Trophoblast cell (in vitro differentiated cells and primary cell): ENCODE results near the gene CTTN.
A peak's percentile ranks its signal among the peaks of the same experiment; 100 is the strongest.

Experiments
- DNase-seq, 2 donors: peaks; one replicate each; pipeline ENCODE4 v3.0.0-alpha.2; 2016
- H2AFZ ChIP-seq: 2 replicates; pipeline ENCODE4 v1.6.1; 2013; ENCODE audit warnings: low read length, moderate library complexity, mild to moderate bottlenecking; ENCODE audit not compliant: insufficient read depth, poor library complexity
- H2AK5ac ChIP-seq: 2 replicates; pipeline ENCODE4 v1.6.1; 2013; ENCODE audit warnings: mild to moderate bottlenecking, low read length
- H2BK120ac ChIP-seq: 2 replicates; pipeline ENCODE4 v1.6.1; 2013; ENCODE audit warnings: low read length, mild to moderate bottlenecking, moderate library complexity; ENCODE audit not compliant: insufficient read depth, poor library complexity
- H2BK12ac ChIP-seq: 2 replicates; pipeline ENCODE4 v1.6.1; 2013; ENCODE audit warnings: mild to moderate bottlenecking, low read length, moderate library complexity
- H2BK5ac ChIP-seq: 2 replicates; pipeline ENCODE4 v1.6.1; 2013; ENCODE audit warnings: low read length, low read depth, moderate library complexity, mild to moderate bottlenecking; ENCODE audit not compliant: poor library complexity
- H3K14ac ChIP-seq: 2 replicates; pipeline ENCODE4 v1.6.1; 2013; ENCODE audit warnings: mild to moderate bottlenecking, low read length
- H3K18ac ChIP-seq: 2 replicates; pipeline ENCODE4 v1.6.1; 2013; ENCODE audit warnings: mild to moderate bottlenecking, low read length
- H3K23ac ChIP-seq: 2 replicates; pipeline ENCODE4 v1.6.1; 2013; ENCODE audit warnings: low read length
- H3K27ac ChIP-seq: 2 replicates; pipeline ENCODE4 v1.5.1; 2013; ENCODE audit warnings: low read depth, mild to moderate bottlenecking, inconsistent platforms, low read length, moderate library complexity
- H3K27me3 ChIP-seq: 2 replicates; pipeline ENCODE4 v1.6.1; 2013; ENCODE audit warnings: inconsistent platforms, mild to moderate bottlenecking, low read length, moderate library complexity; ENCODE audit not compliant: insufficient read depth
- H3K36me3 ChIP-seq, 2 experiments: 1 replicate in 1 of 2; 2 replicates in 1 of 2; pipeline ENCODE4 v1.6.1; 2013; ENCODE audit warnings: low read length in 2 of 2, mild to moderate bottlenecking in 2 of 2, moderate library complexity in 1 of 2; ENCODE audit not compliant: insufficient read depth in 2 of 2, control insufficient read depth in 1 of 2
- H3K4ac ChIP-seq: 2 replicates; pipeline ENCODE4 v1.6.1; 2013; ENCODE audit warnings: low read depth, mild to moderate bottlenecking, low read length, moderate library complexity
- H3K4me1 ChIP-seq, 2 experiments: 1 replicate in 1 of 2; 2 replicates in 1 of 2; pipeline ENCODE4 v1.6.1; 2013; ENCODE audit warnings: low read length in 2 of 2, mild to moderate bottlenecking in 2 of 2, moderate library complexity in 1 of 2; ENCODE audit not compliant: insufficient read depth in 2 of 2, control insufficient read depth in 1 of 2
- H3K4me2 ChIP-seq: 2 replicates; pipeline ENCODE4 v1.6.1; 2013; ENCODE audit warnings: inconsistent platforms, mild to moderate bottlenecking, low read length, moderate library complexity
- H3K4me3 ChIP-seq: 2 replicates; pipeline ENCODE4 v1.5.1; 2013; ENCODE audit warnings: mild to moderate bottlenecking, low read depth, low read length, inconsistent platforms
- H3K79me1 ChIP-seq: one replicate; pipeline ENCODE4 v1.6.1; 2013; ENCODE audit warnings: low read length
- H3K79me2 ChIP-seq: 2 replicates; pipeline ENCODE4 v1.6.1; 2013; ENCODE audit warnings: low read length, mild to moderate bottlenecking; ENCODE audit not compliant: control insufficient read depth, insufficient read depth, poor library complexity
- H3K9ac ChIP-seq: 2 replicates; pipeline ENCODE4 v1.6.1; 2013; ENCODE audit warnings: mild to moderate bottlenecking, low read length
- H3K9me3 ChIP-seq: 2 replicates; pipeline ENCODE4 v1.6.1; 2013; ENCODE audit warnings: low read depth, mild to moderate bottlenecking, control low read depth, inconsistent platforms, low read length; ENCODE audit not compliant: insufficient read depth
- H4K12ac ChIP-seq: 2 replicates; pipeline ENCODE4 v1.6.1; 2013; ENCODE audit warnings: low read depth, mild to moderate bottlenecking, low read length, moderate library complexity
- H4K8ac ChIP-seq: 2 replicates; pipeline ENCODE4 v1.6.1; 2013; ENCODE audit warnings: low read depth, mild to moderate bottlenecking, low read length, moderate library complexity
- H4K91ac ChIP-seq: one replicate; pipeline ENCODE4 v1.6.1; 2013; ENCODE audit warnings: low read depth, mild to moderate bottlenecking, low read length, moderate library complexity
- WGBS: extraction: QIAGEN DNeasy Blood & Tissue Kit; methylation state at CpG from one replicate; pipeline ENCODE4 v1.1.7; 2013; ENCODE audit warnings: missing lambda C conversion rate; ENCODE audit not compliant: insufficient read length, insufficient coverage; ENCODE audit errors: extremely low coverage; 5-methylcytosine and 5-hydroxymethylcytosine counted together

CTTN gene

GRCh38 chr11:70429724-70430521 is 31.6 kb downstream of the CTTN start:
- Histone ChIP-seq H3K18ac (no peak overlapping the region), H3K9me3 (no peaks in the 10 kb centered on the region), H3K4me3 (no peak overlapping the region), H3K27ac (no peak overlapping the region), H3K9ac (no peak overlapping the region), H2BK5ac (no peak overlapping the region), H2AK5ac (no peak overlapping the region), H3K23ac (no peak overlapping the region), H3K4me2 (no peak overlapping the region), H4K12ac (no peak overlapping the region), H2BK12ac (no peak overlapping the region), H2BK120ac (no peak overlapping the region), H3K14ac (no peak overlapping the region), H3K79me1 (no peaks in the 10 kb centered on the region), H3K36me3 (peaks cover 82 to 83% of the 10 kb centered on the region in 2 experiments), H3K27me3 (no peaks in the 10 kb centered on the region), H3K79me2 (no peaks in the 10 kb centered on the region), H2AFZ (no peak overlapping the region), H3K4ac (no peak overlapping the region), H4K8ac (no peak overlapping the region), H4K91ac (no peak overlapping the region), H3K4me1 (no peaks in the 10 kb centered on the region)
- no CpG with 5 or more reads among the region's 11 CpGs for WGBS
- no peak for DNase-seq

- Histone ChIP-seq H3K36me3 (peaks cover 81% of the 10 kb centered on the region in 2 experiments), H2BK5ac (no peak overlapping the region), H3K18ac (no peak overlapping the region), H3K23ac (no peak overlapping the region), H3K4me3 (peak overlapping the region; percentile 54), H3K4me2 (no peak overlapping the region), H2AK5ac (no peak overlapping the region), H3K4ac (no peak overlapping the region), H3K79me2 (no peaks in the 10 kb centered on the region), H4K12ac (no peak overlapping the region), H3K27me3 (no peaks in the 10 kb centered on the region), H3K4me1 (no peaks in the 10 kb centered on the region), H4K91ac (no peak overlapping the region), H3K9ac (no peak overlapping the region), H4K8ac (no peak overlapping the region), H3K14ac (no peak overlapping the region), H3K79me1 (no peaks in the 10 kb centered on the region), H2BK12ac (no peak overlapping the region), H2BK120ac (no peak overlapping the region), H3K27ac (no peak overlapping the region), H3K9me3 (no peaks in the 10 kb centered on the region), H2AFZ (no peak overlapping the region)
- no CpG with 5 or more reads among the region's 25 CpGs for WGBS
- DNase-seq = no peak
Measured at GRCh38 chr11:70430671-70431574, 32.6 kb downstream of the CTTN start.

- Histone ChIP-seq H3K4me1 (no peaks in the 10 kb centered on the region), H3K14ac (no peak overlapping the region), H4K8ac (no peak overlapping the region), H3K79me1 (no peaks in the 10 kb centered on the region), H2AK5ac (no peak overlapping the region), H3K27ac (no peak overlapping the region), H4K91ac (no peak overlapping the region), H4K12ac (no peak overlapping the region), H2BK120ac (no peak overlapping the region), H3K9ac (no peak overlapping the region), H3K4me2 (no peak overlapping the region), H3K27me3 (no peaks in the 10 kb centered on the region), H3K23ac (no peak overlapping the region), H3K36me3 (peaks cover 86 to 87% of the 10 kb centered on the region in 2 experiments), H2BK12ac (no peak overlapping the region), H3K4me3 (peak overlapping the region; percentile 39), H2AFZ (no peak overlapping the region), H3K18ac (no peak overlapping the region), H3K9me3 (no peaks in the 10 kb centered on the region), H2BK5ac (no peak overlapping the region), H3K79me2 (no peaks in the 10 kb centered on the region), H3K4ac (no peak overlapping the region)
- DNase-seq = no peak
- WGBS = no CpG with 5 or more reads among the region's 12 CpGs
Measured at GRCh38 chr11:70431611-70432010, 33.3 kb downstream of the CTTN start.

GRCh38 chr11:70432065-70432464 is 33.7 kb downstream of the CTTN start:
- no peak overlapping the region for H3K23ac ChIP-seq
- H2AK5ac ChIP-seq = no peak overlapping the region
- no peak overlapping the region for H3K9ac ChIP-seq
- no peak overlapping the region for H4K91ac ChIP-seq
- no peak overlapping the region for H4K12ac ChIP-seq
- H3K4me1 ChIP-seq = no peaks in the 10 kb centered on the region
- H3K79me1 ChIP-seq = no peaks in the 10 kb centered on the region
- no peak overlapping the region for H3K4ac ChIP-seq
- no peak overlapping the region for H3K4me3 ChIP-seq
- H2BK5ac ChIP-seq = no peak overlapping the region
- no CpG with 5 or more reads among the region's 16 CpGs for WGBS
- no peak overlapping the region for H2AFZ ChIP-seq
- H3K27ac ChIP-seq = no peak overlapping the region
- H3K79me2 ChIP-seq = no peaks in the 10 kb centered on the region
- H2BK120ac ChIP-seq = no peak overlapping the region
- peaks cover 89 to 90% of the 10 kb centered on the region in 2 experiments for H3K36me3 ChIP-seq
- H2BK12ac ChIP-seq = no peak overlapping the region
- H3K27me3 ChIP-seq = no peaks in the 10 kb centered on the region
- H3K14ac ChIP-seq = no peak overlapping the region
- no peaks in the 10 kb centered on the region for H3K9me3 ChIP-seq
- H3K18ac ChIP-seq = no peak overlapping the region
- DNase-seq = no peak
- no peak overlapping the region for H3K4me2 ChIP-seq
- no peak overlapping the region for H4K8ac ChIP-seq
